Hepatocyte (in vitro differentiated cells): ENCODE results near the gene AGT.

Source experiments
- CTCF ChIP-seq: fragments of 200-600 bp; sonication (generic); IDR thresholded peaks from 2 replicates; pipeline ENCODE4 v1.5.1; 2016; ENCODE audit warnings: antibody characterized with exemption, mild to moderate bottlenecking; ENCODE audit not compliant: poor library complexity
- EZH2 ChIP-seq: fragments of 200-600 bp; sonication (generic); IDR thresholded peaks from 2 replicates; pipeline ENCODE4 v1.6.1; 2016; ENCODE audit warnings: antibody characterized with exemption, mild to moderate bottlenecking, borderline replicate concordance

DNA sequence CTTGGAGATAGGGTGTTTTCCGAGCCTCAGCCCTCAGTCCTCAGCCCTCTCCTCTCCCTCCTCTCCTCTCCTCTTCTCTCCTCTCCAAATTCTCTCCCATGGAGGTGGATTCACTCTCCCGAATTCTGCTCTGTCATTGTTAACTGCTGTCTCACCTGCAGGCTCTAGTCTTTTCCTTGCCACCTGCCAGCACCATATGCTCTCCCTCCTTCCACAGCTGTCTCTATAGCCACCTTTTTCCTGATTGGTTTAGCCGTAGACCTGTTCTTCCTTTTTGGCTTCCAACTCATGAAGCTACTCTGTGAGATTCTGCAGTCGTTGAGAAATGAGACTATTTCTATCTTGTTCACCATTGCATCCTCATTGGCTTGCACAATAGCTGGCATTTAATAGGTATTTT is 51.9 kb downstream of the AGT start:
- no peak for TF ChIP-seq EZH2
- no peak for TF ChIP-seq CTCF
